HUES64 (cell line): ENCODE data around the gene LRRC23.

Experiments used
- H3K27ac ChIP-seq: 2 replicates; pipeline ENCODE4 v1.7.0; 2013; ENCODE audit warnings: low read depth, low read length, inconsistent platforms
- H3K27me3 ChIP-seq: 2 replicates; pipeline ENCODE4 v1.6.1; 2013; ENCODE audit warnings: mild to moderate bottlenecking, low read length; ENCODE audit not compliant: insufficient read depth
- H3K36me3 ChIP-seq: 2 replicates; pipeline ENCODE4 v1.6.1; 2013; ENCODE audit warnings: mild to moderate bottlenecking, low read length; ENCODE audit not compliant: insufficient read depth
- H3K4me1 ChIP-seq: 2 replicates; pipeline ENCODE4 v1.6.1; 2013; ENCODE audit warnings: mild to moderate bottlenecking, low read length, moderate library complexity; ENCODE audit not compliant: insufficient read depth
- H3K4me3 ChIP-seq: 2 replicates; pipeline ENCODE4 v1.5.1; 2013; ENCODE audit warnings: mild to moderate bottlenecking, low read length, moderate library complexity
- H3K9ac ChIP-seq: 2 replicates; pipeline ENCODE4 v1.6.1; 2013; ENCODE audit warnings: mild to moderate bottlenecking, low read depth, low read length
- H3K9me3 ChIP-seq: 2 replicates; pipeline ENCODE4 v1.6.1; 2013; ENCODE audit warnings: low read depth, low read length; ENCODE audit not compliant: insufficient read depth
- WGBS: fragments of 150-250, 120-280 bp; methylation state at CpG from one replicate; pipeline ENCODE4 v1.1.7; 2013; ENCODE audit warnings: missing lambda C conversion rate; 5-methylcytosine and 5-hydroxymethylcytosine counted together

LRRC23 gene

GRCh38 chr12:6942331-6942665 lies 37.7 kb downstream of the LRRC23 start:
- H3K4me3 ChIP-seq: no peak overlapping the region
- H3K36me3 ChIP-seq: peaks cover 30% of the 10 kb centered on the region
- H3K9ac ChIP-seq: no peak overlapping the region
- H3K9me3 ChIP-seq: no peaks in the 10 kb centered on the region
- WGBS: 94% methylated on average over 11 of the region's 11 CpGs
- H3K27ac ChIP-seq: peak overlapping the region; percentile 90; the same call in 1 of the 2 replicates
- H3K4me1 ChIP-seq: peaks cover 18% of the 10 kb centered on the region
- H3K27me3 ChIP-seq: no peaks in the 10 kb centered on the region

GRCh38 chr12:6943389-6943721 lies 38.7 kb downstream of the LRRC23 start:
- H3K9me3 ChIP-seq: no peaks in the 10 kb centered on the region
- H3K27ac ChIP-seq: peak overlapping the region; percentile 90
- no peaks in the 10 kb centered on the region for H3K27me3 ChIP-seq
- whole genome bisulfite sequencing: 4% methylated on average over 11 of the region's 13 CpGs
- peaks cover 30% of the 10 kb centered on the region for H3K36me3 ChIP-seq
- peaks cover 15% of the 10 kb centered on the region for H3K4me1 ChIP-seq
- peak overlapping the region; percentile 81 for H3K4me3 ChIP-seq
- peak overlapping the region; percentile 82 for H3K9ac ChIP-seq

GRCh38 chr12:6943722-6944380 lies 39.2 kb downstream of the LRRC23 start, which contains the start of the genes C12orf57 and RNU7-1:
Gene C12orf57, plus strand, starts transcription at chr12:6944022. Its CDS starts 100 bp downstream, at chr12:6944122.
Gene RNU7-1, plus strand, starts transcription at chr12:6943816.
- Histone ChIP-seq H3K9ac (peak within 1 kb of the TSS; percentile 82), H3K27me3 (no peaks in the 10 kb centered on the region), H3K9me3 (no peaks in the 10 kb centered on the region), H3K4me1 (peaks cover 12% of the 10 kb centered on the region; the same call in 1 of the 2 replicates), H3K27ac (peak within 1 kb of the TSS; percentile 90), H3K4me3 (peak within 1 kb of the TSS; percentile 81), H3K36me3 (peaks cover 25% of the 10 kb centered on the region)
- WGBS: under 1% methylated on average over 31 of the region's 31 CpGs

- Histone ChIP-seq H3K27ac (peak overlapping the region; percentile 90), H3K9me3 (no peaks in the 10 kb centered on the region), H3K4me3 (peak overlapping the region; percentile 81), H3K27me3 (no peaks in the 10 kb centered on the region), H3K4me1 (peaks cover 12% of the 10 kb centered on the region; the same call in 1 of the 2 replicates), H3K36me3 (peaks cover 18% of the 10 kb centered on the region), H3K9ac (peak overlapping the region; percentile 82)
- WGBS: 5% methylated on average over 47 of the region's 48 CpGs
Measured at GRCh38 chr12:6944381-6945186, 40.0 kb downstream of the LRRC23 start.

GRCh38 chr12:6945613-6946012 lies 41.0 kb downstream of the LRRC23 start:
- H3K9ac ChIP-seq: no peak overlapping the region
- H3K4me1 ChIP-seq: peaks cover 12% of the 10 kb centered on the region; the same call in 1 of the 2 replicates
- peak overlapping the region; percentile 66 for H3K27ac ChIP-seq
- WGBS: 76% methylated on average over 11 of the region's 11 CpGs
- peak overlapping the region; percentile 58 for H3K4me3 ChIP-seq
- no peaks in the 10 kb centered on the region for H3K27me3 ChIP-seq
- no peaks in the 10 kb centered on the region for H3K9me3 ChIP-seq
- peaks cover 10% of the 10 kb centered on the region for H3K36me3 ChIP-seq

DNA sequence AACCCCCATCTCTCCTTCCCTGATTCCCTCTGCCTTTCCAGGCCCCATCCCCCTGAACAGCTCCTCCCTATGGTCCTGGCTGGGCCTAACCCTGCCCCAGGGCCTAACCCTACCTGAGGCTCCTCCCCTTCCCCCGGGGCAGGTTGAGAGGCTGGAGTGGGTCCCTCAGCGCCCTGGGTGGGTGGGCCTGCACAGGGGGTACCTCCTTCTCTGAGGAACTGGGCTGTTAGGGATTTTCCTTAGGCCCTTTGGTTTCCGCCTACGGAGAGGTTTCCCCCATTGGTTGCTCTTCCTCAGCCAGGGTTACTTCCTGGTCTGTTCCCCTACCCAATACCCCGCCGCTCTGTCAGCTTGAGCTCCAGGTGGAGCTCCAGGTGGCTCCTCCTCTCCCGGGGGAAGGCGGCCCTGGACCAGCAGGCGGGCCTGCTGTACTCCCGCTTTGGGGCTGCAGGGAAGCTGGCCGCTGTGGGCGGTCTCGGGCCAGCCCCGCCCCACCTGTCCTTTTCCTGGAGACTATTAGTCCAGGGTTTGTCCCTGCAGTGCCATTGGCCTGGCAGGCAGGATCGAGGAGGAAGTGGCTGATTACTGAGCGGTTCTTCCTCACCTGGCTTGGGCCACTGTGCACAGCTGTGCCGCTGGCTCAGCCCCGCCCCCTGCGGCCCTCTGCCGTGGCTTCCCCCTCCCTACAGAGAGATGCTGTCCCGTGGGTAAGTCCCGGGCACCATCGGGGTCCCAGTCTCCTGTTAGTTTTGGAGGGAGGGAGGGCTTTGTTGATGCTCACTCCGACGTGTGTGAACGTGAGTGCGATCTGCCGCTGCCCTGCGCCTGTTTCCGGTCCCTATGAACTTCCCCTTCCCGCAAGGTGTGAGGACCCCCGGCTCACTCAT lies 41.7 kb downstream of the LRRC23 start:
- Histone ChIP-seq H3K9me3 (no peaks in the 10 kb centered on the region), H3K4me3 (peak overlapping the region; percentile 58), H3K27ac (peak overlapping the region; percentile 66), H3K36me3 (peaks cover 4% of the 10 kb centered on the region), H3K9ac (peak overlapping the region; percentile 50), H3K27me3 (no peaks in the 10 kb centered on the region), H3K4me1 (peaks cover 12% of the 10 kb centered on the region; the same call in 1 of the 2 replicates)
- WGBS: 3% methylated on average over 32 of the region's 32 CpGs

GRCh38 chr12:6946920-6947374 lies 42.3 kb downstream of the LRRC23 start:
- peak overlapping the region; percentile 66; the same call in 1 of the 2 replicates for H3K27ac ChIP-seq
- H3K9ac ChIP-seq: peak overlapping the region; percentile 50
- no peaks in the 10 kb centered on the region for H3K36me3 ChIP-seq
- no peaks in the 10 kb centered on the region for H3K27me3 ChIP-seq
- H3K9me3 ChIP-seq: no peaks in the 10 kb centered on the region
- H3K4me3 ChIP-seq: peak overlapping the region; percentile 58
- WGBS: 63% methylated on average over 8 of the region's 8 CpGs
- H3K4me1 ChIP-seq: peaks cover 12% of the 10 kb centered on the region; the same call in 1 of the 2 replicates

DNA sequence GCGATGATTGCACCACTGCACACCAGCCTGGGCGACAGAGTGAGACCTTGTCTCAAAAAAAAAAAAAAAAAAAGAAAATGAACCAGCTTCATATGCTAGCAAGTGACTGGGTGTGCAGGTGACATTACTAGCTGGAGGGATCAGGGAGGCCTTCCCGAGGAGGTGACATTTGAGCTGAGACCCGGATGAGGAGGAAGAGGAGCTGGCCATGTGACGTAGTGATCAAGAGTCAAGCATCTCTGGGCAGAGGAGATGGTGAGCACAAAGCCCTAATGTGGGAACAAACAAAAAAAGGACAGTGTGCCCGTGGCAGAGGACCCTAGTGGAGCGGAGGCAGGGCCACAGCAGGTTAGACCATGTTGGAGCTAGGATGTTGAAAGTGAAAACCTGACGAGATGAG lies 43.0 kb downstream of the LRRC23 start:
- 94% methylated on average over 8 of the region's 8 CpGs for WGBS
- H3K36me3 ChIP-seq: no peaks in the 10 kb centered on the region
- H3K9me3 ChIP-seq: no peaks in the 10 kb centered on the region
- H3K4me3 ChIP-seq: no peak overlapping the region
- no peaks in the 10 kb centered on the region for H3K27me3 ChIP-seq
- no peak overlapping the region for H3K27ac ChIP-seq
- peaks cover 12% of the 10 kb centered on the region; the same call in 1 of the 2 replicates for H3K4me1 ChIP-seq
- H3K9ac ChIP-seq: no peak overlapping the region

DNA sequence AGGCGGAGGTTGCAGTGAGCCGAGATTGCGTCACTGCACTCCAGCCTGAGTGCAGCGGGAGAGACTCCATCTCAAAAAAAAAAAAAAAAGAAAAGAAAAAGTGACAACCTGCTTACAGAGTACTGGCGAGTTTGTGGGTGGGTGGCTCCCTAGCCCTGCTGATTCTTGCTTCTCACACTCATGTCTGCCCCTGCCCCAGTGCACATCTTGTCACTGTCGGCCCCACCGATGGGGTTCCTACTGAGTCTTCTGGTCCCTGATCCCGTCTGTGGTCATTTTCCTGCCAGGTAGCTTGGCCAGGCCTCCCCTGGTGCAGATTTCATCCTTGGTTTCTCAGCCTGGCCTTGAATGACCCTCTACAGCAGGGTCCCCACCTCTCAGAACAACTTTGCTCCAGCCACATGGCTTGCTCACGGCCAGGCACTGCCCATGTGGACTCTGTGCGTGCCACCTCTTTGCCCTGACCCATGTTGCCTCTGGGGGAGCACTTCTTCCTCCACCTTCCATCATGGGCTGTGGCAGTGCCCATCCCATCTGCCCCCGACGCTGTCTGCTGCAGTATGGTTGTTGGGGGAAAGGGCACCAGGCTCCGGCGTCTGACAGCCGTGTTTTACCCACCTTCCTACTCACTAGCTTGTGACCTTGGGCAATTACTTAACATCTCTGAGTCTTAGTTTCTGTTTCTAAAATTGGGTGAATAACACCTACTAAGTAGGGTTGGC lies 44.4 kb downstream of the LRRC23 start:
- no peaks in the 10 kb centered on the region for H3K36me3 ChIP-seq
- H3K4me3 ChIP-seq: no peak overlapping the region
- no peaks in the 10 kb centered on the region for H3K9me3 ChIP-seq
- no peaks in the 10 kb centered on the region for H3K27me3 ChIP-seq
- no peak overlapping the region for H3K27ac ChIP-seq
- 94% methylated on average over 12 of the region's 15 CpGs for WGBS
- peaks cover 12% of the 10 kb centered on the region; the same call in 1 of the 2 replicates for H3K4me1 ChIP-seq
- H3K9ac ChIP-seq: no peak overlapping the region

GRCh38 chr12:6950401-6950801 lies 45.8 kb downstream of the LRRC23 start:
- Histone ChIP-seq H3K4me3 (no peak overlapping the region), H3K4me1 (peaks cover 4% of the 10 kb centered on the region; the same call in 1 of the 2 replicates), H3K27ac (no peak overlapping the region), H3K27me3 (no peaks in the 10 kb centered on the region), H3K9ac (no peak overlapping the region; the same call in 1 of the 2 replicates), H3K9me3 (no peaks in the 10 kb centered on the region), H3K36me3 (no peaks in the 10 kb centered on the region)
- 83% methylated on average over 1 of the region's 1 CpG for WGBS
